A549 treated with Hydrocortisone at 1 μM for 4 hours (cell line): ENCODE results near the gene USP53. TPM values are rescaled to one million over a fixed set of nuclear protein-coding genes. Genes with fewer than 3 reads are reported as not detected.

Experiments used
- total RNA-seq: library from RNA; stranded (reverse); fragments of 200-300 nt; extraction: Qiagen RNA extraction; gene quantifications from 5 replicates; pipeline ENCODE4 v1.2.3, GENCODE V29; 2022

USP53 gene
- 7.5 to 10.1 TPM (median 8.7 TPM) in 5 replicates for total RNA-seq

GRCh38 chr4:119212234-119212963, at the start of gene USP53:
Gene USP53, plus strand, starts transcription at chr4:119212713. Its CDS starts 27,047 bp downstream, at chr4:119239760.

GRCh38 chr4:119321921-119322687, 109.6 kb downstream of the USP53 start, which contains the start of gene FABP2:
Gene FABP2, minus strand, starts transcription at chr4:119322138. Its CDS starts 36 bp downstream, at chr4:119322102.

Other genes starting within 250 kb of the USP53 start
- not detected in 5 replicates for gene MYOZ2, start 76.9 kb upstream of the USP53 start, total RNA-seq
- not detected in 5 replicates for gene FABP2, start 109.4 kb downstream of the USP53 start, total RNA-seq